SK-N-SH treated with all-trans-retinoic acid at 6 μM for 48 hours (cell line): ENCODE results near the gene MTA1.

ENCODE experiments used
- ARNTL ChIP-seq: fragments of 450-650 bp; formaldehyde crosslinking; IDR thresholded peaks from 2 replicates; pipeline ENCODE4 v1.5.0; 2020; ENCODE audit warnings: low read depth, mild to moderate bottlenecking, moderate library complexity, borderline replicate concordance
- ESRRG ChIP-seq: fragments of 250-450 bp; sonication (Bioruptor Pico); IDR thresholded peaks from 2 replicates; pipeline ENCODE4 v1.6.1; 2021; ENCODE audit warnings: mild to moderate bottlenecking
- ISL1 ChIP-seq: fragments of 250-450 bp; sonication (Bioruptor Pico); IDR thresholded peaks from 2 replicates; pipeline ENCODE4 v2.1.2; 2022; ENCODE audit warnings: mild to moderate bottlenecking, moderate library complexity
- PPARA ChIP-seq: fragments of 250-450 bp; sonication (Bioruptor Pico); IDR thresholded peaks from 2 replicates; pipeline ENCODE4 v1.5.0; 2020; ENCODE audit warnings: mild to moderate bottlenecking, borderline replicate concordance
- SNAI2 ChIP-seq: fragments of 250-450 bp; sonication (Bioruptor Pico); IDR thresholded peaks from 2 replicates; pipeline ENCODE4 v1.5.0; 2020; ENCODE audit warnings: mild to moderate bottlenecking, moderate library complexity
- TCF4 ChIP-seq: fragments of 250-450 bp; sonication (Bioruptor Pico); IDR thresholded peaks from 2 replicates; pipeline ENCODE4 v1.8.0; 2021; ENCODE audit warnings: mild to moderate bottlenecking, moderate library complexity, borderline replicate concordance
- TSHZ2 ChIP-seq: fragments of 250-450 bp; sonication (Bioruptor Pico); IDR thresholded peaks from 2 replicates; pipeline ENCODE4 v1.5.0; 2020; ENCODE audit warnings: mild to moderate bottlenecking, moderate library complexity
- ZFP3 ChIP-seq: fragments of 250-450 bp; sonication (Bioruptor Pico); IDR thresholded peaks from 2 replicates; pipeline ENCODE4 v1.5.0; 2020; ENCODE audit warnings: mild to moderate bottlenecking, moderate library complexity
- ZNF565 ChIP-seq: fragments of 450-650 bp; formaldehyde crosslinking; conservative IDR thresholded peaks from 2 replicates; pipeline ENCODE4 v1.5.0; 2020; ENCODE audit warnings: low read depth, mild to moderate bottlenecking, moderate library complexity
- ZNF70 ChIP-seq: fragments of 450-650 bp; formaldehyde crosslinking; IDR thresholded peaks from 2 replicates; pipeline ENCODE4 v1.5.0; 2020; ENCODE audit warnings: mild to moderate bottlenecking, moderate library complexity
- TF ChIP-seq, protein P1 (sequence below): fragments of 250-450 bp; sonication (Bioruptor Pico); IDR thresholded peaks from 2 replicates; pipeline ENCODE4 v1.8.0; 2020; ENCODE audit warnings: mild to moderate bottlenecking, moderate library complexity, borderline replicate concordance
- TF ChIP-seq, protein P2 (sequence below): fragments of 250-450 bp; sonication (Bioruptor Pico); IDR thresholded peaks from 2 replicates; pipeline ENCODE4 v1.5.1; 2021; ENCODE audit warnings: mild to moderate bottlenecking, moderate library complexity
- TF ChIP-seq, protein P3 (sequence below): fragments of 250-450 bp; sonication (Bioruptor Pico); IDR thresholded peaks from 2 replicates; pipeline ENCODE4 v1.5.1; 2020; ENCODE audit warnings: low read depth, mild to moderate bottlenecking, moderate library complexity
- TF ChIP-seq, protein P4 (sequence below): fragments of 250-450 bp; sonication (Bioruptor Pico); IDR thresholded peaks from 2 replicates; pipeline ENCODE4 v1.8.0; 2021; ENCODE audit warnings: low read depth, mild to moderate bottlenecking, moderate library complexity, borderline replicate concordance

DNA sequence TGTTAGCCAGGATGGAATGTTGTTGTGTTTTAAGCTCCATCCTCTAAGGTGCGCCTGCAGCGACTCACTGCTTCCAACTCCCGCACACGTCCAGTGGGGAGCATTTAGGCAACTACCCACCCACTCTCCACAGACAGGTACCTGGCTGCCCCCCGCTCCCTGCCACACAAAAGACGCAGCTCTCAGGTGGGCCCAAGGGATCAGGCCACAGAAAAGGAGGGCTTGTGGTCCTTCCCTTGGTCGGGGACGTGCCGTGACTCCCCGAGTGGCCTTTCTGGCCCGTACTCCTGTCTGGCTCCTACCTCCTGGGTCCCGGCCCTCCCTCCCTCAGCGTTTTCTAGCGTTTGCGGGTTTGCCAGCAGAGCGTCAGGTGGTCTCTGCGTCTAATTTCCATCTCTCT, 87.6 kb downstream of the MTA1 start:
- TF ChIP-seq TCF4 (CRISPR knock-in tag): no peak
- TF ChIP-seq ZFP3 (CRISPR knock-in tag): no peak
- no peak for TF ChIP-seq ESRRG (CRISPR knock-in tag)
- TF ChIP-seq, protein P1, sequence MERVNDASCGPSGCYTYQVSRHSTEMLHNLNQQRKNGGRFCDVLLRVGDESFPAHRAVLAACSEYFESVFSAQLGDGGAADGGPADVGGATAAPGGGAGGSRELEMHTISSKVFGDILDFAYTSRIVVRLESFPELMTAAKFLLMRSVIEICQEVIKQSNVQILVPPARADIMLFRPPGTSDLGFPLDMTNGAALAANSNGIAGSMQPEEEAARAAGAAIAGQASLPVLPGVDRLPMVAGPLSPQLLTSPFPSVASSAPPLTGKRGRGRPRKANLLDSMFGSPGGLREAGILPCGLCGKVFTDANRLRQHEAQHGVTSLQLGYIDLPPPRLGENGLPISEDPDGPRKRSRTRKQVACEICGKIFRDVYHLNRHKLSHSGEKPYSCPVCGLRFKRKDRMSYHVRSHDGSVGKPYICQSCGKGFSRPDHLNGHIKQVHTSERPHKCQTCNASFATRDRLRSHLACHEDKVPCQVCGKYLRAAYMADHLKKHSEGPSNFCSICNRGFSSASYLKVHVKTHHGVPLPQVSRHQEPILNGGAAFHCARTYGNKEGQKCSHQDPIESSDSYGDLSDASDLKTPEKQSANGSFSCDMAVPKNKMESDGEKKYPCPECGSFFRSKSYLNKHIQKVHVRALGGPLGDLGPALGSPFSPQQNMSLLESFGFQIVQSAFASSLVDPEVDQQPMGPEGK: no peak
- TF ChIP-seq, protein P2, sequence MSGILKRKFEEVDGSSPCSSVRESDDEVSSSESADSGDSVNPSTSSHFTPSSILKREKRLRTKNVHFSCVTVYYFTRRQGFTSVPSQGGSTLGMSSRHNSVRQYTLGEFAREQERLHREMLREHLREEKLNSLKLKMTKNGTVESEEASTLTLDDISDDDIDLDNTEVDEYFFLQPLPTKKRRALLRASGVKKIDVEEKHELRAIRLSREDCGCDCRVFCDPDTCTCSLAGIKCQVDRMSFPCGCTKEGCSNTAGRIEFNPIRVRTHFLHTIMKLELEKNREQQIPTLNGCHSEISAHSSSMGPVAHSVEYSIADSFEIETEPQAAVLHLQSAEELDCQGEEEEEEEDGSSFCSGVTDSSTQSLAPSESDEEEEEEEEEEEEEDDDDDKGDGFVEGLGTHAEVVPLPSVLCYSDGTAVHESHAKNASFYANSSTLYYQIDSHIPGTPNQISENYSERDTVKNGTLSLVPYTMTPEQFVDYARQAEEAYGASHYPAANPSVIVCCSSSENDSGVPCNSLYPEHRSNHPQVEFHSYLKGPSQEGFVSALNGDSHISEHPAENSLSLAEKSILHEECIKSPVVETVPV (CRISPR knock-in tag): no peak
- TF ChIP-seq ISL1 (CRISPR knock-in tag): no peak
- TF ChIP-seq ZNF565 (CRISPR knock-in tag): no peak
- no peak for TF ChIP-seq ARNTL (CRISPR knock-in tag)
- TF ChIP-seq, protein P3, sequence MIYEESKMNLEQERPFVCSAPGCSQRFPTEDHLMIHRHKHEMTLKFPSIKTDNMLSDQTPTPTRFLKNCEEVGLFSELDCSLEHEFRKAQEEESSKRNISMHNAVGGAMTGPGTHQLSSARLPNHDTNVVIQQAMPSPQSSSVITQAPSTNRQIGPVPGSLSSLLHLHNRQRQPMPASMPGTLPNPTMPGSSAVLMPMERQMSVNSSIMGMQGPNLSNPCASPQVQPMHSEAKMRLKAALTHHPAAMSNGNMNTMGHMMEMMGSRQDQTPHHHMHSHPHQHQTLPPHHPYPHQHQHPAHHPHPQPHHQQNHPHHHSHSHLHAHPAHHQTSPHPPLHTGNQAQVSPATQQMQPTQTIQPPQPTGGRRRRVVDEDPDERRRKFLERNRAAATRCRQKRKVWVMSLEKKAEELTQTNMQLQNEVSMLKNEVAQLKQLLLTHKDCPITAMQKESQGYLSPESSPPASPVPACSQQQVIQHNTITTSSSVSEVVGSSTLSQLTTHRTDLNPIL (CRISPR knock-in tag): no peak
- TF ChIP-seq, protein P4, sequence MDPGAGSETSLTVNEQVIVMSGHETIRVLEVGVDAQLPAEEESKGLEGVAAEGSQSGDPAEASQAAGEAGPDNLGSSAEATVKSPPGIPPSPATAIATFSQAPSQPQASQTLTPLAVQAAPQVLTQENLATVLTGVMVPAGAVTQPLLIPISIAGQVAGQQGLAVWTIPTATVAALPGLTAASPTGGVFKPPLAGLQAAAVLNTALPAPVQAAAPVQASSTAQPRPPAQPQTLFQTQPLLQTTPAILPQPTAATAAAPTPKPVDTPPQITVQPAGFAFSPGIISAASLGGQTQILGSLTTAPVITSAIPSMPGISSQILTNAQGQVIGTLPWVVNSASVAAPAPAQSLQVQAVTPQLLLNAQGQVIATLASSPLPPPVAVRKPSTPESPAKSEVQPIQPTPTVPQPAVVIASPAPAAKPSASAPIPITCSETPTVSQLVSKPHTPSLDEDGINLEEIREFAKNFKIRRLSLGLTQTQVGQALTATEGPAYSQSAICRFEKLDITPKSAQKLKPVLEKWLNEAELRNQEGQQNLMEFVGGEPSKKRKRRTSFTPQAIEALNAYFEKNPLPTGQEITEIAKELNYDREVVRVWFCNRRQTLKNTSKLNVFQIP (CRISPR knock-in tag): no peak
- TF ChIP-seq TSHZ2: no peak
- TF ChIP-seq SNAI2 (CRISPR knock-in tag): no peak
- TF ChIP-seq ZNF70: no peak
- no peak for TF ChIP-seq PPARA (CRISPR knock-in tag)
